Activated CD4-positive, CD25-positive, alpha-beta regulatory T cell (primary cell): ENCODE data around the gene INTS6L.
A peak's percentile ranks its signal among the peaks of the same experiment; 100 is the strongest.

Experiments used
- DNase-seq, 4 experiments: peaks; one replicate each; lab custom pipeline; 2025; lab: John Stamatoyannopoulos, UW

Gene INTS6L

DNA sequence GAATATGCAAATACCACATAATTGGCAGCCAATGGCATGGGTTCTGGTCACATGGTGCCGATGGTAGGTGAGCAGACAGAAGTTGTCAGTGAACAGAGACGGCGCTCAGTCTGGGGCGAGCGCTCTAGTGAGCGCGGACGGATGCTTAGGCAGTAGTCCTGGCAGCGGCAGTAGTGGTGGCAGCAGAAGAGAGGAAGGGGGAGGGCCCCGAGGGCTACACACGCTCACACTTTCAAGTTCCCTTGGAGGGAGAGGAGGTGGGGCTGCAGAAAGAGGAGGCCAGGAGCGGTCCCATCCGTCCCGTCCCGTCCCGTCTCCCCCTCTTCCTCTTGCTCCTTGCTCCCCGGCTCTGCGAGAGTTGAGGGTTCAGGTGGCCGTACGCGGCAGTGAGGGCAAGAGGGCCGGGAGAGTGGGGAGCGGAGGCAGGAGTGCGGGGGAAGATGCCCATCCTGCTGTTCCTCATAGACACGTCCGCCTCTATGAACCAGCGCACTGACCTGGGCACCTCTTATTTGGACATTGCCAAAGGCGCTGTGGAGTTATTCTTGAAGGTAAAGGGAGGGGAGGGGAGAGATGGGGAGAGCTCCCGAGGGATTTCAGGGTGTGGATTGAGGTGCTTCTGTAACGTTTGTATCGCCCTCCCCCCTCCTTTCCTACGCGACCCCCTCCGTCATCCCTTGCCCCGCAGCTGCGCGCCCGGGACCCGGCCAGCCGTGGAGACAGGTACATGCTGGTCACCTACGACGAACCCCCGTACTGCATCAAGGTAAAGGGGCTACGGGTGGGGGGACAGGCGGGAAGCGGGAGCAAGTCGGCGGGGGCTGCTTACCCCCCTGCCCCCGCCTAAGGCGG is at the start of gene INTS6L:
TSS of gene INTS6L (plus strand) at position 108 of the 852 bp plus-strand sequence. CDS start at position 441, 333 bp downstream.
- DNase-seq, result peak; percentile 26 to 77 (median 68)

DNA sequence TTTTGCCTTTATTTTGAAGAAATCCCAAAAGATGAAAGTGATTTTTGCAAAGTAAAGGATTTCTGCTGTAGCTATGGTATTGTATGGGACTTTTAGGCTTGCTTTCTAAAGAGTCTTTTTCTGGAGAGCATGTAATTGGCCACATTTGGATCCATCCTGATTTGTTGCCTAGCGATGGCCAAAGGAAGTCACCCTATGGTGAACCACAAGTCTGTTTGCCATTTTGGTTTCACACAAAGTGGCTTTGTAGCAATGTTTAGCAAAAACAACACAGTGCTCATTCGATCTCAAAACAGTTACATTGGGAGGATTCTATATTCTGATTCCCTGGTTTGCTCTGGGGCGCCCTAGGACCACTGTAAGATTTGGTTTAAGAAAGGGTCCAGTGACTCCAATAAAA is 44.1 kb upstream of the INTS6L start:
- DNase-seq, result no peak

- peak in 2 of 4 experiments; percentile 0 to 5 for DNase-seq
These were observed 42.9 kb upstream of the INTS6L start for GRCh38 chrX:135477576-135477975.

DNA sequence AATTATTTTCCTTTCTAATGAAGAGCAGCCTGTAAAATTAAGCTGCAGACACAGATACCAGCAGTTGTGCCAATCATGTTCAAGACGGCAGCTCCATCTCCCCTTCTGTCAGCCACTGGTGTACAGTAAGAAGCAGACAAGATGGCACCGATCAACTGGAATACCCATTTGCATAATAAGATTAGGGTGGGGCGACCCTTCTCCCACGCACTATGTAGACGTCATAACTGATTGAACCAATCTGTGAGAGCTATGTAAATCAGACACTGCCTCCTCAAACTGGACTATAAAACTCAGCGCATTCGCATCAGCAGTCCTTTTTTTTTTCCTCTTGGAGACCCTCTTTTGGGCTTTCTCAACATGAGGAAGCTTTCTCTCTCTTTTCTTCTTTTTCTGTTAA is 40.4 kb upstream of the INTS6L start:
- DNase-seq, result no peak

GRCh38 chrX:135481696-135482179 is 38.7 kb upstream of the INTS6L start:
- DNase-seq, result no peak

DNA sequence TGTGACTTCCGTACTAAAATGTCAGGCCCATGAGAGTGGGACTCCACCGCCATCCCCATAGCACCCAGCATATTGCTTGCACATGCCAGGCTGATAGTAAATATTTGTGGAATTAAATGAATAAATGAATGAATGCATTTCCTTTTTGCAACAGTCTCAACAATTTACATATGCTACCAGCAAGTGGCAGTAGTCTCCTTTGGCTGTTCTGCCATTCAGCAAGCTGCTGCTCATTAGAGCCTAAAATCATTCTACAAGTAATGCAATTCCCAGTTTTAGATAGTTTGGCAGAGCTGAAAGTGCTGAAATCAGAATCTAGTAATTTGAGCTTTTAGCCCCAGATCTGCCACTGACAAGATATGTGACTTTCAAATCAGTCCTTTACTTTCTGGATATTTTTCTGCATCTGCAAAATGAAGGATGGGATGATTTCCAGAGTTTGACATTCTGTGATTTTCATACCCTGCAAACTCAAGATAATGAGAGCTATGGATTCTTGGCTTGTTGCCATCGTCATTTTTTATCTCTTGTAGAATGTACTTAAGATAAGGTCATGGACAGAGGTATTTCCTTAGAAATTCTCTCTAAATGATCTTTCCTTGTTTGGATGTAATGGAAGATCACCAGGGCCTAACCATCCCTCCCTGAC is 35.7 kb upstream of the INTS6L start:
- DNase-seq, result no peak

DNA sequence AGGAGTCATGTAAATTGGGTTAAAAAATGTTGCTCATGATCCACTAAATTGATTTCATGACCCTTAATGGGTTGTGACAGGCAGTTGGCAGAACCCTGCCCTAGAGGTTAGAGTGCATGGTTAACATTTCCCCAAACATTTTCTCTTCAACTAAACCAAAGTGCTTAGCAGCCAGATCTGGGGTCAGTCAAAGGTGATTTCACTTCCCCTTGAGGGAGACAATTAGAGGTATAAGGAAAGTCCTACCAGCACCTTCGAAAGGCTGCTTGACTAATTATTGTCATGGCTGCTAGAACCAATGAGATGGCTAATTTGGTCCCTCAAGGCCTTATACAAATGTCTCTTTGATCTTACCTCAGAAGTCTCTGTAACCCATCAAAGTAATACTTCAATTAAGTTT is 30.9 kb upstream of the INTS6L start:
- no peak for DNase-seq

- no peak for DNase-seq
These were observed 29.4 kb upstream of the INTS6L start for GRCh38 chrX:135490979-135491514.

GRCh38 chrX:135494453-135494852 is 26.0 kb upstream of the INTS6L start:
- no peak for DNase-seq

GRCh38 chrX:135497736-135498135 is 22.7 kb upstream of the INTS6L start:
- no peak for DNase-seq

DNA sequence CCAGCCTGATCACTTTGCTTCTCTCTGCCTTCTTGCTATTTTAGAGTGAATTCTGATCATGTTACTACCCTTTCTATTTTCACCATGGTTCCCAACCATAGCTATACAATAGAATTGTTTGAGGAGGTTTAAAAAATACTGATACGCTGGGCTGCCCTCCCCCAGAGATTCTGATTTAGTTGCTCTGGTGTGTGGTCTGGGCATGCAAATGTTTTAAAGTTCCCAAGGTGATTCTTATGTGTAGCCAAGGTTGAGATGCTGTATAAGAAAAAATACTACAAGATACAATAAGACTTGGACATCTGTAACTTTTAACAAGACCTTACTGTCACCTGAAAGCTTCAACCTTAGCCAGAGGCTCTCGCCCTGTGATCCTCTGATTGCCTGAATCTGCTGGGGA is 22.2 kb upstream of the INTS6L start:
- DNase-seq, result no peak

DNA sequence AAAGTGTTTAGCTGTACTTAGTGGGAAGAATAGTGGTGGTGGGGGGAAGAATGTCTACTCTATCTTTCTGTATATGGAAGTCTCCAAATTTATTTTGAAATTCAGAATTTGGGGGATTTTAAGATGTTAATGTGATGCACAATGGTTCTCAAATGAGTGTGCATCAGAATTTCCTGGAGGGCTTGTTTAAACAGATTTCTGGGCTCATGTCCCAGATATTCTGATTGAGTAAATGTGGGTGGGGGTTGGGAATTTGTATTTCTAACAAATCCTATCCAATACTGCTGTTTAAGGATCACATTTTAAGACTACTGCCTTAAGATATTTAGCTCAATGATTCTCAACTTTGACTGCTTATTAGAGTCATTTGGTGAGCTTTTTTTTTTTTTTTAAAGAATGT is 15.1 kb upstream of the INTS6L start:
- DNase-seq, result no peak

- DNase-seq, result no peak
These were observed 10.6 kb upstream of the INTS6L start for GRCh38 chrX:135509885-135510284.

DNA sequence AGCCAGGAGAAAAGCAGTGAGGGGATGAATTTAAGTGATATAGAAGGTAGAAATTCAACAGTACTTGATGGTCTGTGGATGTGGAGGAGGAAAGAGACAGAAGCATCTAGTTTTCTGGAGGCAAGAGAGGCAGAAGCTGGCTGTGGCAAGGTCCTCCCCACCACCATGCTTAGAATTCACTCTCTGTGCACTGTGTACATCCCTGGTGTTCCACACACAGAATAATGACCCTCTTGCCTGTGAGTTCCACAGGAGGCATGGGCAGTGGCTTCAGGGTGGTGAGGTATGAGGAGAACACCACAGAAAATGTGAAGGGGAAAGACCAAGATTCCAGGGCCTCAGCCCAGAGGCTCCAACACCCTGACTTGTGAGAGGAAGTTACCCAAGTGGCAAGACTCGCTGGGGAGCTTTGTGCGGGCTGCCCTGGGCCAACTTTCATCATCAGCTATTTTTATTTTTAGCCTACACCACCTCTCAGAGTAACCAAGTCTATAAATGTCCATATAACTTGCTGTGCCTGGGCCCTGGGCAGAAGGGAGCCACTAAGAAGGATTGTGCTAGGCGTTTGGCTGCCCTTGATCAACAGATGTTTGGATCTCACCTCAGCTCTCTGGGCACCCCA is 7.8 kb upstream of the INTS6L start:
- no peak for DNase-seq

DNA sequence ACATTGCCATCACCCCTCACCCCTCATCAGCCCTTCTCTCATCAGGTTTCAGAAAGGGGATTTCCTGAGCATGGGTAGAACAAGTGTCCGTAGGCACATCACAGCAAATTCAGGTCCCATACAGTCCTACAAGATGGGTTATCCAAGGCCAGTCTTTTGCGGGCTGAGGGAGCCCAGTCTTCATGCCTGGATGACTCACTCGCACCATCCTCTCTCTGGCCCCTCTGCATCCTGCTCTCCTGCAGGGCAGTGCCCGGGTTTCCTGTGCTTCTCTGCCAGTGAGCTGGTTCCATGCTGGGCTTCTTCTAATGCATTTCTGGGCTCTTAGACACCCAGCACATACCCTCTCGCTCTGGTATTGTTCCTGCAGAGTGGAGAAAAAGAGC is 7.3 kb upstream of the INTS6L start:
- DNase-seq, result no peak

GRCh38 chrX:135516376-135516775 is 4.1 kb upstream of the INTS6L start:
- no peak for DNase-seq

DNA sequence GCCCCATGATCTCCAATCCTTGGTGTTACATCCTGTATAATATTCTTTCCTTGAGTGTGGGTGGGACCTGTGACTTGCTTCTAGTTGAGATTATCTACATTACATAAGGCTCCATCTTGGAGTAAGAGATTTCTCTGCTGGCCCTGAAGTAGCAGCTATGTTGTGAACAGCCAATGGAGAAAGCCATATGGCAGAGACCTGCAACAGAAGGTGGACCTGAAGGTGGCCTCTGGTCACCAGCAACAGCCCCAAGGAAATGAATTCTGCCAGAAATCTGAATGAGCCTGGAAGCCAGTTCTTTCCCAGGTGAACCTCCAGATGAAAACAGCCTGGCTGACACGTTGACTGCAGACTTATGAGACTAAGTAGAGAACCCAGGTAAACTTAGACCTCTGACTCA is 2.3 kb upstream of the INTS6L start:
- DNase-seq, result no peak

DNA sequence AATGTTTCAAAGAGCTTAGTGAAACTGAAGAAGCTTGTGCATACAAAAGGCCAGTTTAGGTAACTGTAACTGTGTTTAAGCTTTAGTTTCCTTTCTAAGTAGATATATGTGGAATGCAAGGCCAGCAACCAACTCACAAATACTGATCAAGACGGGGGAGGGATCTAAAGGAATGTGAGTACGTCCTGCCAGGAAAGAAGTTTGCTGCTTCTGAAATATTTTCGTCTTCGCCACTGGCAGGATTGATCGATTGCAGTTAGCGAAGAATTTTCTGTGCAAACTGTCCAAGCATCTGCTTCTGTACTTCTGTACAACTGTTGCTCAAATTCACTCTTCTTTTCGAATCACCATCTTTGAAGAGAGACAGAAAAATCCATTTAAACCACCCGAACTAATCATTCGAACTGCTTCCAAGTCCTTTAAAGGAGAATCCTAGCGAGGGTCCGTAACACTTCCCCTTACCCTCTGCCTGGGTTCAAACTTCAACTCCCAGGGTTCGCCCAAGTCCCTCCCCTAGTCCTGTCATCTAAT is 373 bp upstream of the INTS6L start:
- no peak for DNase-seq

- peak; percentile 37 to 69 (median 57) for DNase-seq
These were observed 1.1 kb downstream of the INTS6L start for GRCh38 chrX:135521405-135522131.

GRCh38 chrX:135522132-135522530 is 1.7 kb downstream of the INTS6L start:
- peak in 1 of 4 experiments; percentile 0 for DNase-seq

DNA sequence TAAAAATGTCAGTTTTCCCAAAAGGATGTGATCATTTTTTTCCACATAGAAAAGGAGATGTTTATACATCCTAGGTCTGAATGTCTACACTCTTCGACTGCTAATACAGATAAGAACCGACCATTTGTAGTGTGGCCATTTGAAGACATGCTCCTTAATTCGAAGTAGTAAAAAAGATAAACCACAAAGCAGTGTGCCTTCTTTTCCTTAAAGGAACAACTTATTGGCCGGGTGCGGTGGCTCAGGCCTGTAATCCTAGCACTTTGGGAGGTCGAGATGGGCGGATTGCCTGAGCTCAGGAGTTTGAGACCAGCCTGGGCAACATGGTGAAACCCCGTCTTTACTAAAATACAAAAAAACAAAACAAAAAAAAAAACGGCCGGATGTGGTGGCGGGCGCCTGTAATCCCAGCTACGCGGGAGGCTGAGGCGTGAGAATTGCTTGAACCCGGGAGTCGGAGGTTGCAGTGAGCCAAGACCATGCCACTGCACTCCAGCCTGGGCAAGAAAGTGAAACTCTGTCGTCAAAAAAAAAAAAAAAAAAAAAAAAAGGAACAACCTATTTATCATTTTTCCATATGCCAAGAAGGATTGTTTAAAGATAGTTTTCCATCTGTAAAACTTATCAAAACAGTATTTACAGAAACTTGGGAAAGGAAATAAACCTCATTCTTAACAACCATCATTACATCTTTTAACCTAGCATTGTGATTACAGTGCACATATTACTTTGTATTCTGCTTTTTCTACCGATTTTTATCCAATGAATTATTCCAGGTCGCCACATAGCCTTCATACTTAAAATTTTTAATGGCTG is 2.6 kb downstream of the INTS6L start:
- no peak for DNase-seq
